ENCODE results near the gene CHST2.

The CHST2 gene

DNA sequence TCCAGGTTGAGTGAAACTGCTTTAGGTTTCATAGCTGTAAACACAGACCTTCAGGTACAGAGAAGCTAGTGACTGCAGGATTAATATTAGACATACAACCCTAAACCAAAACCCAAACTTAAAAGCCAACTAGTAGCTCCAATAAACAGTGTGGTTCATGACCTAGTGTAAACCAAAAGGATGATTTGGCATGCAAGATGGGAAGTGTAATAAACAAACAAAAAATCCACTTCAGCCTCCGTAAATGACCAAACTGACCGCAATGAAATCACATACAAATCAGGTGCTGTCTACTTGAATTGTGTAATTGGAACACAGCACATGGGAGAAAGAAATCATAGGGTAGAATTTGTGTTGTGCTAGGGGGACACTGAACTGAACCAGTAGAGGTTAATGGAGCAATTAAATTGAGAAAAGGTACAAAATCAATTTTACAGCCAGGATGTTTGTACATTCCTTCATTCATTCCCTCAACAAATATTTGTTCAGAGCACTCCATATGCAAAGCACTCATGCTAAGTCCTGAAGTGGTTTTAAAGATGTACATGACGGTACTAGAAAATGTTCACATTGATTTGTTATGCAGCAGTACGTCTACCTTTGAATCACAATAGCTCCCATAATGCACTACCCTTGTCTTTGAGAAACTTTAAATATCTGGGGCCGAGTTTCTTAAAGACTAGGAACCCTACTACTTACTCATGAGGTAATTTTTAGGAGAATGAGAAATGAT is 21.4 kb upstream of the CHST2 start:
- DNase-seq (ENCODE audit: extremely low read depth in 1 of 2, low read depth in 1 of 2): no peak

DNA sequence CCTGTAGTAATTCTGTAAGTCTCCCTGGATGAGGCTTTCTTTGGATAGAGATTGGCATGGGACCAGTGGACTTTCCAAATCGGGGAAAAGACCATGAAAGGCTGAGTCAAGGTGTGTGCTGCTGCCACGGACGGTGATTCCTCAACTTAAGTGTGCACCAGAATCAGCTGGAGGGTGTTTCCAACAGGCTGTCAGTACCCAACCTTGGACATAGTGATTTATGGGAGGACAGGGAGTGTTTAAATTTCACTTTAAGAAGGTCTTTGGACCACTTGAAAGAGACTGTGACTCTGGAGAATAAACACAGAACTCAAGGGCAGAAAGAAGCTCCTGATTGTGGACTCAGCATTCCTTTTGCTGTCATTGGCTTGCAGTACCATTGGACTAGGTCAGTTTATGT is 20.4 kb upstream of the CHST2 start:
- DNase-seq (ENCODE audit: extremely low read depth in 1 of 2, low read depth in 1 of 2): no peak

DNA sequence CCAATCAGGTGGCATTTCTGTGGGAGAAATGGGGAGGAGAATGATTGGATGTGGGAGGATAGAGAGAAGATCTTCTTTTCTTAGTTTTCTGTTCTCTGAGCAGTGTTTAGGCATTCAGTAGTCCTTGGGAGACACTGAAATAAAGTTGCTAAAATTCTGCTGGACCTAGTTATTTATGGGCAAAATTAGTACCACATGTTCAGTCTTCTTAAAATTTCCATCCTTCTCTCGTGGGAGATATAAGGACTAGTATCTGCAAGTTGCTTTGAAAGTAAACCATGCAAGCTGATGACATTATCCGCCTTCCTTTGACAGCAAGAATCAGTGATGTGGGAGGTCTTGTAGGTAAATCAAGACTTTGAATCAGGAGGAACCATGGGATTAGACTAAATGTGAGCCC is 19.9 kb upstream of the CHST2 start:
- no peak for DNase-seq (ENCODE audit: extremely low read depth in 1 of 2, low read depth in 1 of 2)

DNA sequence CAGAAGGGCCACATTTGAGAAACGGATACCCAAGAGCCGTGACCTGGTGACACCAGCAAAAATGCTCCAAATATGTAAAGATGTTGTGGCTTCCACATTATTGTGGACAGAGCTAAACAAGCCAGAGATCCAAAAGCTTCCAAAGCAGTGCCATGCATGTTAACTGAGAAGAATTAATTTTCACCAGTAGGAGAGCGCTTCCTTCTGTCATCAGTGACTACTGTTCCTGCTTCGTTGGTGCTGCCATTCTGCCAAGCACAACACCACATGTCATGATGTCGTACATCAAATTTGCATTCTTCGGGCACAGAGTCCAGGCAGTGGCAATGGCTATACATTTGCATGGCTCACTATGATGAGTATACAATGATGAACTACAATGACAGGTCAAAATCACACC is 19.1 kb upstream of the CHST2 start:
- no peak for DNase-seq (ENCODE audit: extremely low read depth in 1 of 2, low read depth in 1 of 2)

DNA sequence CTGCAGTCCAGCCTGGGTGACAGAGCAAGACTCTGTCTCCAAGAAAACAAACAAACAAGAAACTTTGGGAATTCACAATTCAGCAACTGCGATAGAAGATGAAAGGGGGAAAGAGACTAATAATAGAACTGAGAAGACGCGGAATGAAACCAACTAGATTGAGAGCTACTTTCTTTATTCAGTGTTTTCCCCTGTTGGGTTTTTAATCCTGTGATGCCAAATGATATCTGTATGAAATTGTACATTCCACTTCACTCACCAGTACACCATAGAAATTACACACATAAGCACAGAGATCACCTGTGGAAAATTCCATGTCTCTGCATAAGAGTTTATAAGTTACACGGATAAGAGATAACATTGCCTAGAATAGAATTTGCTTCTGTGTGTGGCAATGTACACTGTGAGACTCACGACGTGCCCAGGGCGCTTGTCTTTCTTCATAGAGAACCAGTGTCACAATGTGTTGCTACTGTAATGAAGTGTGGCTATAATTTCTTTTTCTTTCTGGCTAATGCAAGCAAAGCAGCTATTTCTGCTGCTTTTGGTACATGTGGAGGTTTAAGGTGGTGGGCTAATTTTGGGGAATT is 17.7 kb upstream of the CHST2 start:
- no peak for DNase-seq (ENCODE audit: extremely low read depth in 1 of 2, low read depth in 1 of 2)

DNA sequence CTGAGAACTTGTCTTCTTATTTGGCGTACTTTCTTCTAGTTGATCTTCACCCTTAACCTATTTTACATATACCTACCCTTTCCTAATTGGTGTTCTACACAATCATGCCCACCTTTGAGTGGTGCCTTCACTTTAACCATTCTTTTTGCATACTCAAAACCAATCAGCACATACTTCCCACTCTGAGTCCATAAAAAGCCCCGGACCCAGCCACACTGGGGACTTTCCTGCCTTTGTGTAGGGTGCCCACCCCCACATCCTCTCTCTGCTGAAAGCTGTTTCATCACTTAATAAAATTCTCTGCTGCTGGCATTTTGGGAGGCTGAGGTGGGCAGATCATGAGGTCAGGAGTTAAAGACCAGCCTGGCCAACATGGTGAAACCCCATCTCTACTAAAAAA is 15.9 kb upstream of the CHST2 start:
- DNase-seq (ENCODE audit: extremely low read depth in 1 of 2, low read depth in 1 of 2): no peak

DNA sequence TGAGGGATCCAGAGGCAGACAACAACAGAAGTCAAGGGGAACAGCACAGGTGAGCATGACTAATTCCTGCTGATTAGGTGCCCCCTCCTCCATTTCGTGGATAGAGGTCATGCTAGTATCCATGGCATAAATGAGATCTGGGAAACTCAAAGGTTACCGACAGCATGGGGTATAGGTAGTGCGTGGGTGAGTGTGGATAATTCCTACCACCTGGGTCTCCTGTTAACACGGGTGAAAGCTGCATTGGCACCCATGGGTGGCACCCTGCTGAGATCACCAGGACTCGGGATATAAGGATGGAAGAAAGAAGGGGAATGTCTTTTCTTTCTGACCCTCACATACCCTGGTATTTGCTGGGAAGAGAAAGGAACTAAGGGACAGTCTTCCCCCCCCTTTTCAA is 14.4 kb upstream of the CHST2 start:
- no peak for DNase-seq (ENCODE audit: extremely low read depth in 1 of 2, low read depth in 1 of 2)

DNA sequence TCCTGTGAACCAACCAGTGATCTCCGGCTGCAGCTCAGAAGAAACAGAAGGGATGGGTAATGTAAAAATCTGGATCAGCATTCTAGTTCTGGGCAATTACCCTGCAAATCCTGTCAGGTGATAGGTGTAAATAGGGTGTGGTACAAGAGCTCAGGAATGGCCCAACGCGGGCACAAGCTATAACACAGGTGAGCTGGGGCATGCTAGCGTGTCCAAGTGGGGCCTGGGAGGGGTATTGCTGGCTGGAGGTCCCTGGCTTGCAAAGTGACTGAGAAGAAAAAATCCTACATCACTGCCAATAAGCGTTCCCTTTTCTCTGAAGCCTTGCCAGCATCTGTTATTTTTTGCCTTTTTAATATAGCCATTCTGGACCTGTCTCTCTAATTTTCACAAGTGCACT is 9.7 kb upstream of the CHST2 start:
- no peak for DNase-seq (ENCODE audit: extremely low read depth in 1 of 2, low read depth in 1 of 2)

DNA sequence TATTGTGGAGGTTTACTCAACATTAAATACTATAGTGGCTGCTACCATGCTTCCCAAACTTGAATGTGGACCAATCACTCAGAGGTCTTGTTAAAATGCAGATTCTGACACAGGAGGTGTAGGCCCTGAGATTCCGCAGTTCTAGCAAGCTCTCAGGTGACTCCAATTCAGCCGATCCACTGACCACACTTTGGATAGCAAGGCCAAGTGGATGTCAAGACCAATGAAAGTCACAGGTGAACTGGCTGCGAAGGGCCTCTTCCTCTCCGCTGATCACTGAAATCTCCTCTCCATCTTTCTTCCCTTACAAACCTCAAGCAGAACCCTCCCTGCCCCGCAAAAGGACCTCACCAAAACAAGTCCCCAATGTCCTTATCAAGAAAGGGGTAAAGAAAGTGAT is 9.2 kb upstream of the CHST2 start:
- DNase-seq (ENCODE audit: extremely low read depth in 1 of 2, low read depth in 1 of 2): no peak

DNA sequence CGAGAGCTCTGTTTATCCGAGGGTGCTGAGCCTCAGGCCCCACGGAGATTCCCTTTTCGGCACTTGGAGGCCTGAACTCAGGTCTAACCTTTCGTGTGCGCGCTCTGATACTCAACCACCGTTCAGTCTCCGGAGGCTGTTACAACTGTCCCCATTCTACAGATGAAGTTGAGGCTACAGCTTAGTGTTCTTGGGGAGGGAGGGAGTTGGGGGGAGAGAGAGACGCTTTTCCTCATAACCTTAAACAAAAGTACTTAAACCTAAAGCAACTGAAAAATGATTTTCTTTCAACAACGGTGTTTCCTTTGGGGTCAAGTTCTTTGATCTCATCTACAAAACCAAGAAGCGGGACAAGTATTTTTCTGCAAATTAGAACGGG is 952 bp upstream of the CHST2 start:
- DNase-seq (ENCODE audit: extremely low read depth in 1 of 2, low read depth in 1 of 2): no peak

DNA sequence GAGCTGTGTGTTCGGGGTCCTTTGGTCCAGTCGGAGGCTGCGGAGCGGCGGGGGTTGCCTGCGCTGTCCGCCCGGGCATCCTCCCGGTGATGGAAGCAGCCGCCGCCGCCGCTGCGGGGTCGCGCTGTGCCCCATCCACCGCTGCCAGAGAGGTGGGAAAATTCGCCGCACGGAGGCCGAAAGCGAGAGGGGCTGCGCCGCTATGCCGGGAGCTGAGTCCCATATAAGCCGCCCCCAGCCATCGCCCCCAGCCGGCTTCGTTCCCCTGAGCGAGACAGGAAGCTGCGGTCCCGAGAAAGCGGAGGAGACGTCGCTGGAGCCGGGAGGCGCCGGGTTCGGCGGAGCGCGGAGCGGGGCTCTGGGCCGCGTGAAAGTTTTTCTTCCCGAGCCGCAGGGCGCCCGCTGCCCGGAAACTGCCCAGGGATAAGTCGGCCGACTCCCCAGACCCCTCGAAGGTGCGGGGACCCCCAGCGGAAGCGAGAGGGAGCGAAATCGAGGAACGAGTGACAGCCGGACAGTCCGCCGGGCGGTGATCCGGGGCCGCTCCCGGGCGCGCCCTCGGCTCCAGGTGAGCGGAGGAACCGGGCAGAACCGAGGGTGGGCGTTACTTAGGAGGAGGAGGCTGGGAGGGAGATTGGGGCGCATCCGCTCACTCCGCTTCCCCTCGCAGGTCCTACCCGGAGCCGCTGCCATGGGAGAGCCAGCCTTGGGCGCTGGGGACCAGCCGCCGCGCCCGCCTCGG is 574 bp downstream of the CHST2 start:
- peak; percentile 5 to 16 for DNase-seq (ENCODE audit: extremely low read depth in 1 of 2, low read depth in 1 of 2)

DNA sequence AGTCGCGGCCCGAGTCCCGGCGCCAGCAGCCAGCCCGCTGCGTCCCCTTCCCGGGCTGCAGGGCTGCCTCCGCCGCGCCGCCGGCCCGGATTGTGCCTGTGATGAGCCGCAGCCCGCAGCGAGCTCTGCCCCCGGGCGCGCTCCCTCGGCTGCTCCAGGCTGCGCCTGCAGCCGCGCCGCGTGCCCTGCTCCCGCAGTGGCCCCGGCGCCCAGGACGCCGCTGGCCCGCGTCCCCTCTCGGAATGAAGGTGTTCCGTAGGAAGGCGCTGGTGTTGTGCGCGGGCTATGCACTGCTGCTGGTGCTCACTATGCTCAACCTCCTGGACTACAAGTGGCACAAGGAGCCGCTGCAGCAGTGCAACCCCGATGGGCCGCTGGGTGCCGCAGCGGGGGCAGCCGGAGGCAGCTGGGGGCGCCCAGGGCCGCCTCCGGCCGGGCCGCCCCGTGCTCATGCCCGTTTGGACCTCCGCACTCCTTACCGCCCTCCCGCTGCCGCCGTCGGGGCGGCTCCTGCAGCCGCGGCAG is 1.2 kb downstream of the CHST2 start:
- peak; percentile 9 to 20 for DNase-seq (ENCODE audit: extremely low read depth in 1 of 2, low read depth in 1 of 2)

DNA sequence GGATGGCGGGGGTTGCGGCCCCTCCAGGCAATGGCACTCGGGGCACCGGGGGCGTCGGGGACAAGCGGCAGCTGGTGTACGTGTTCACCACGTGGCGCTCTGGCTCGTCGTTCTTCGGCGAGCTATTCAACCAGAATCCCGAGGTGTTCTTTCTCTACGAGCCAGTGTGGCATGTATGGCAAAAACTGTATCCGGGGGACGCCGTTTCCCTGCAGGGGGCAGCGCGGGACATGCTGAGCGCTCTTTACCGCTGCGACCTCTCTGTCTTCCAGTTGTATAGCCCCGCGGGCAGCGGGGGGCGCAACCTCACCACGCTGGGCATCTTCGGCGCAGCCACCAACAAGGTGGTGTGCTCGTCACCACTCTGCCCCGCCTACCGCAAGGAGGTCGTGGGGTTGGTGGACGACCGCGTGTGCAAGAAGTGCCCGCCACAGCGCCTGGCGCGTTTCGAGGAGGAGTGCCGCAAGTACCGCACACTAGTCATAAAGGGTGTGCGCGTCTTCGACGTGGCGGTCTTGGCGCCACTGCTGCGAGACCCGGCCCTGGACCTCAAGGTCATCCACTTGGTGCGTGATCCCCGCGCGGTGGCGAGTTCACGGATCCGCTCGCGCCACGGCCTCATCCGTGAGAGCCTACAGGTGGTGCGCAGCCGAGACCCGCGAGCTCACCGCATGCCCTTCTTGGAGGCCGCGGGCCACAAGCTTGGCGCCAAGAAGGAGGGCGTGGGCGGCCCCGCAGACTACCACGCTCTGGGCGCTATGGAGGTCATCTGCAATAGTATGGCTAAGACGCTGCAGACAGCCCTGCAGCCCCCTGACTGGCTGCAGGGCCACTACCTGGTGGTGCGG is 1.9 kb downstream of the CHST2 start:
- DNase-seq (ENCODE audit: extremely low read depth in 1 of 2, low read depth in 1 of 2): peak; percentile 55 to 74

DNA sequence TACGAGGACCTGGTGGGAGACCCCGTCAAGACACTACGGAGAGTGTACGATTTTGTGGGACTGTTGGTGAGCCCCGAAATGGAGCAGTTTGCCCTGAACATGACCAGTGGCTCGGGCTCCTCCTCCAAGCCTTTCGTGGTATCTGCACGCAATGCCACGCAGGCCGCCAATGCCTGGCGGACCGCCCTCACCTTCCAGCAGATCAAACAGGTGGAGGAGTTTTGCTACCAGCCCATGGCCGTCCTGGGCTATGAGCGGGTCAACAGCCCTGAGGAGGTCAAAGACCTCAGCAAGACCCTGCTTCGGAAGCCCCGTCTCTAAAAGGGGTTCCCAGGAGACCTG is 2.5 kb downstream of the CHST2 start:
- no peak for DNase-seq (ENCODE audit: extremely low read depth in 1 of 2, low read depth in 1 of 2)

DNA sequence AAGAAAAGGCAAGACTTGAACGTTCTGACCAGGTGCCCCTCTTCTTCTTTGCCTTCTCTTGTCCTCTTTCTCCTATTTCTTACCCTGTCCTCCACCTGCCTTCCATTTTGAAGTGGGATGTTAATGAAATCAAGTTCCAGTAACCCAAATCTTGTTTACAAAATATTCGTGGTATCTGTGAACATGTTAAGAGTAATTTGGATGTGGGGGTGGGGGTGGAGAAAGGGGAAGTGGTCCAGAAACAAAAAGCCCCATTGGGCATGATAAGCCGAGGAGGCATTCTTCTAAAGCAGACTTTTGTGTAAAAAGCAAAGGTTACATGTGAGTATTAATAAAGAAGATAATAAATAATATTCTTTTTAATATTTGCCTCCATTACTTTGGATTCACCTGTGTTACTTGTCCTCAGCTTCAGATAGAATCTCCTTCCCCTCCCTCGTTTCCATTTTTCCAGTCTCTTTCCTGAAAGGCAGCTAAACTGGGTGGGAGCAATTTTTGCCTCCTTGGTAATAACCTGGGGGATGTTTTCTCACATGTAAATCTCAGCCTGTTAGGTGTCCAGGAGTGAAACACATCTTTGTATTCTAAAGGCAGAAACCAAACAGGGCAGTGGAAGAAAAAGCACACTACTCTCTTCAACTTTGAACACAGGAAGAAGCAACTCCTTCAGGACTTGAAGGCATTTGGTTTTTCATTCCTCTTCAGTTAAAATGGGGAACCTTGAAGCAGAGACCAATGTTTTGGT is 3.2 kb downstream of the CHST2 start:
- DNase-seq (ENCODE audit: extremely low read depth in 1 of 2, low read depth in 1 of 2): no peak

DNA sequence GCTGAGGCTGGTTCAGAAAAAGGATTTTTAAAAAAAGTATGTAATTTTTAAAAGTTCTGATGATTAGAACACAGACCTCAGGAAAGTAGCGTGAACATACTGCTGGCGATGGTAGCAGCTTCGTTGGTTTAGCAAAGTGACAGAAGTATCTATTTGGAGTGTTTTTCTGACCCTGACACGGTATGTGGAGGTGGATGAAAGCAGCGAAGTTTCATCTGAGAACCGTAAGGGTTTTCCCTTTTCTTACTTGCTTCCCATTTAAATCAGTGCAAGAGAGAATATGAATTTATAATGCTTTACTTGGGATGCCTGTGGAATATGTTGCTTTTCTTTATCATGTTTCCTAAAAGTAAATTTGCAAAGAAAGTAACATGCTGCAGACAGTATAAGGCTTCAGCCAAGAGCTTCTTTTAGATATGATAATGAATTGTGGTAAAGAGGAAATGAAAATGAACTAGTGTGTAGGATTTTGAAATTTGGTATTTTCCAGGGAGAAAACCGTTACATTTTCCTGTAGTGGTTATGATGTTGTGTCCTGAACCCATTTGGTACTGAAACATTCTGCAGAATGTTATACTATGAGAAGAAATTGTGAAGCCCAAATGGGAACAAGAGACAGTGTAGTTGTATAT is 3.9 kb downstream of the CHST2 start:
- DNase-seq (ENCODE audit: extremely low read depth in 1 of 2, low read depth in 1 of 2): no peak

DNA sequence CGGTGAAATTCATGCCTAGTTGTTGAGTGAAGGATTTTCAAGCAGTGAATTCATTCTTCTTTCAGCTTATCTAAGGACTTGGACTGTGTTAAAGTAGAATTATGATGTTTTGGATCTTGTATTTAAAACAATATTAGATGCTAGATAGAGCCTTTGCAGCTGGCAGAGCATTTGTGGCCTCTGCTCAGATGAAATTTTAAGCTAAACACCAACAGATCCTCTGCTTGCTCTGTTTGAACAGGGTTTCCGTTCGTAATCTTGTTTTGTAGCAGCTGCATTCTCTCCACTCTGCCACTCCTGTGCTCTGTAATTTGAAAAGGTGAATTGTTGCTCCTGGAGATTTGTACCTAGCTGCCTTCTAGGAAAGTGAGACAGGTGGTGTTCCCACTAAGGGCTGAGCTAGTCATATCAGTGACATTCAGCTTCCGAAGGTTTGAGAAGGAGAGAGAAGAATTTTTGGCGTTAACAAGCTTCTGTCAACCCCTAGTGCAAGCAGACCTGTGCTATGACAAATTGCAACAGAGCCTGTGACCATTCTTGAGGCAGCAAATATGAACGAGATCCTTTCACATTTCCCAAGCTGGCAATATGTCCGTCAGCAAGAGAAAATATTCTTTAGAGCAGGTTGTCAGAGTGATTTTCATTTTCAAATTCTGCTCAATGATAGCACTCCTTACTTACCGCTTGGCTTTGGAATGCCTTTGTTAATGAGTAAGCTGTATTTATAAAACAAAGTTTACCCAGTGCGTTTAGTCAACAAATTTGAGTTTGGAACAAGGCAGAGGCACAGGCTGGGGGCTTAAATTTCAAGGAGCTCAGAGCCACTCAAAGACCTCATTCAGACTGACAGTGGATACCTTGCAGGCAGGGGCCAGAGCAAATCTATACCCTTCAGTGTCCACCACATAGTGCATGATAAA is 5.3 kb downstream of the CHST2 start:
- DNase-seq (ENCODE audit: extremely low read depth in 1 of 2, low read depth in 1 of 2): no peak

DNA sequence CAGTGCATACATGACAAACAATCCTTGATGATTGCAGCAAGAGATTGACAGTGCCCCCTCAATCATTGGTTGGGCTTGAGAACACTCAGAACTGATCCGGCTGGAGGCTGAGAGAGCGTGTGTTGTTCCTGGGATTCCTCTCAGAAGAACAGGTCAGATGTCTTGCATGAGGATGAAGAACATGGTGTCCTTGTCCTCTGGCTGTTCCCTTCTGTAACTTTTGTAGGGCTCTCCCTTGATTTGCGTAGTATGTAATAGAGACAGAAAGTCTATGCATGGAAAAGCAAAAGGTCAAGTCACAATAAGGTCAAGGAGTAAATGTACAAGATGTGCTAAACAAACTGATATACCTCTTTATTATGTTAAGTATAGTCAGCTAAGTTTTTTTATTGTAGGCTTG is 8.2 kb downstream of the CHST2 start:
- DNase-seq (ENCODE audit: extremely low read depth in 1 of 2, low read depth in 1 of 2): no peak

Data from stimulated activated CD8-positive, alpha-beta memory T cell treated with anti-CD3 and anti-CD28 coated beads, Interleukin-7, amount 100 ng/mL, for 48 hours (primary cell).